ENCODE results near the gene LTBP2.

GRCh38 chr14:74476107-74476506, 135.9 kb downstream of the LTBP2 start:
- TF ChIP-seq TAF1 (IDR thresholded peaks at IDR 0.05; ENCODE audit: low read depth, low read length) (no peak), POLR2A (IDR thresholded peaks at IDR 0.05; ENCODE audit: control extremely low read depth in 1 of 2, low read depth in 2 of 2, low read length in 2 of 2) (no peak), CTCF (IDR thresholded peaks at IDR 0.05; ENCODE audit: control extremely low read depth in 1 of 3, insufficient read depth in 1 of 3, low read depth in 1 of 3, low read length in 3 of 3) (no peak), POLR2AphosphoS5 (IDR thresholded peaks at IDR 0.05; ENCODE audit: low read depth, low read length) (no peak)

Measured in H1 (cell line).